ENCODE data around the gene UGT1A4.

UGT1A4 gene

DNA sequence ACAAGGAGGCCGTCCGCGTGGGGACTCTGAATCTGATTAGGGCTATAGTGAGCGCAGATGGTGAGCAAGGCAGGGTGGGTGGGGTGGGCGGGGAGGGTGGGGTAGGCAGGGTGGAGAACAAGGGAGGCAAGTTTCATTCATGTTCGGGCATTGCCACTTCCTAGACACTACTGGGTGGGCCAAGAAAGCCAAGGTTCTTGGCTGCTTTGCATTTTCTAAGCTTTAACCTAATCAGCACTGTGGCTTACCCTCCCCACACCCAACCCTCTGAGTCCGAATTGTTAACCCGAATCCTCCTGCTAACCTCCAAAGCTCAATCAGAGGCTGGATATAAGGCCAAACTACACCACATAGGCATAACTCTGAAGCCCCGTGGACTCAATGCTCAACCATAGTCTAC, 77.7 kb downstream of the UGT1A4 start:
- no peaks in the 10 kb centered on the region for H3K9me3 ChIP-seq (ENCODE audit: control insufficient read depth, insufficient read depth, low read length)
- H3K36me3 ChIP-seq (ENCODE audit: control insufficient read depth, insufficient read depth, low read length): no peaks in the 10 kb centered on the region
- no peaks in the 10 kb centered on the region for H3K4me1 ChIP-seq (ENCODE audit: control insufficient read depth, insufficient read depth, low read length)
- no peaks in the 10 kb centered on the region for H3K27me3 ChIP-seq (ENCODE audit: control insufficient read depth, insufficient read depth, low read length)
- no peak overlapping the region for H3K9ac ChIP-seq (ENCODE audit: low read depth, low read length)
- no peak overlapping the region for H3K4me3 ChIP-seq (ENCODE audit: low read depth, low read length)

DNA sequence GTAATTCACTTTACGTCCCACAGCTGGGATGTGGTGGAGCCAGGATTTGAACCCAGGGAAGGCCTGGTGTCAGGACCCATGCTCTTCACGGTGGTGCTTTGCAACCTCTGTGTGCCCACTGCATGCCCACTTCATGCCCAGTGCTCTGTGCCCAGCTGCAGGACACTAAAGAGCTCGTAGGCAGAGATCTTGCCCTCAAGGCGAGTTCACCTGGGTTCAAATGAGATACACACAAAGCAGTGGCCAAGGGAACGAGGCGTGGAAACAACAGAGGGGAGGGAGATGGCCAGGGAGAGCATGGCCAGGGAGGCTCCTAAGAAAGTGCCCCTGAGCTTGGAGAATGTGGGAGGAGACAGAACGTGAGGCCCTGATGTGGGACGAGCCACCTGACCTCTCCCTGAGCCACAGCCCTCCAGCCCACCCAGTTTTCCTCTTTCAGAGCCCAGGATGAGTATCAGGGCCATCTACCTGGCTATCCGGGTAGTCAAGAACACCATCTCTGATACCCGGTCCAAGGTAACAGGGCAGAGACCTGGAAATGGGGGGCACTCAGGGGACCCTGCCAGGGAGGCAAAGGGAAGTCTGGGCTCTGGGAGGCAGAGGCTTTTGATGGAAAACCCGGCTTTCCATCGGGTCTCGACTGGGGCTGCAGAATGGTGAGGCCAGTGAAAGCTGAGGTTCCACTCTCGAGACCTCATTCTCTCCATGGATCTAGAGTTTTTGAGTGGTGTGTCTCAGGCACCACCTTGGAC, 80.0 kb downstream of the UGT1A4 start:
- Histone ChIP-seq H3K4me3 (ENCODE audit: low read depth, low read length) (no peak overlapping the region), H3K9ac (ENCODE audit: low read depth, low read length) (no peak overlapping the region), H3K36me3 (ENCODE audit: control insufficient read depth, insufficient read depth, low read length) (no peaks in the 10 kb centered on the region), H3K4me1 (ENCODE audit: control insufficient read depth, insufficient read depth, low read length) (no peaks in the 10 kb centered on the region), H3K27me3 (ENCODE audit: control insufficient read depth, insufficient read depth, low read length) (no peaks in the 10 kb centered on the region), H3K9me3 (ENCODE audit: control insufficient read depth, insufficient read depth, low read length) (no peaks in the 10 kb centered on the region)

DNA sequence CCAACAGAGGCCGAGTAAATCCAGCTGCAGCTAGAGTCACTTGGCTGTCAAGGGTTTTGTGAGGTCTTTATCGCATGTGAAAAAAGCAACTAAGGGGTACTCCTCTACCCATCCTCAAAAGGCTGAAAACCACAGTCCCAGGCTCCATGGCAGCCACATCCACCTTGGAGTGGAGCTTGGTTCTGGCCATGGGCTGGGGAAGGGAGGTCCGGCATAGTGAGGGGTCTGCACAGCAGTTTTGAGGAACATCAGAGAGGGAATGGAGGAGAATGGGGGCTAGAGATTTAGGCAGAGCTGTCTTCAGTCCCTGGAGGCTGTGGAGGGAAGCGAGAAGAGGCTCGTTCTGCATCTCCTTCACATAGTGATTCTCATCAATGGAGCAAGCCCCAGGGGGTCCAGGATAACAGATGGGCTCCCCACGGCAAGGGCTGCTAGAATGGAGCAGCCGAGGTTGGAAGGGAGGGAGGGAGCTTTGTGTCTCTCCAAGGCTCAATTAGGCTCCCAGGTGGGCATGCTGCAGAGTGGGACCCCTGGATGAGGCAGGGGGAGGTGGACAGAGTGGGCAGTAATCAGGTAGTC, 80.6 kb downstream of the UGT1A4 start:
- H3K4me1 ChIP-seq (ENCODE audit: control insufficient read depth, insufficient read depth, low read length): no peaks in the 10 kb centered on the region
- no peak overlapping the region for H3K4me3 ChIP-seq (ENCODE audit: low read depth, low read length)
- no peaks in the 10 kb centered on the region for H3K9me3 ChIP-seq (ENCODE audit: control insufficient read depth, insufficient read depth, low read length)
- no peaks in the 10 kb centered on the region for H3K36me3 ChIP-seq (ENCODE audit: control insufficient read depth, insufficient read depth, low read length)
- no peaks in the 10 kb centered on the region for H3K27me3 ChIP-seq (ENCODE audit: control insufficient read depth, insufficient read depth, low read length)
- no peak overlapping the region for H3K9ac ChIP-seq (ENCODE audit: low read depth, low read length)

DNA sequence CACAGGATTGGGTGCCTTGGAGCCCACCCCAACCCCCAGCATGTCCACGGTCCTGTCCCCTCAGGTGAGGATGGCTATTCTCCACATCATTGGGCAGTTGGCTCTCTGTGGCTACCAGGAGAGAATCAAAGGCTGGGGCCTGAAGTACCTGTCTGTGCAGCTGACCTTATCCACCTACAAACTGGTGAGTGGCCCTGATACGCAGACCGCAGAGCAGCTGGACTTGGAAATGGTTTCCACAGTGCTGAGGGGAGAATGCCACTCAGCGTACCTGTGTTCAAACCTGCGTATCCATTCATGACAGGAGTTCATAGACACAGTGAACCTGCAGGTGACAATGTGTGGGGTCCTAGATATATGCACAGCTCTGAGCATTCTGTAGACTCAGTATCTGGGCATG, 81.2 kb downstream of the UGT1A4 start:
- no peak overlapping the region for H3K4me3 ChIP-seq (ENCODE audit: low read depth, low read length)
- no peaks in the 10 kb centered on the region for H3K36me3 ChIP-seq (ENCODE audit: control insufficient read depth, insufficient read depth, low read length)
- H3K4me1 ChIP-seq (ENCODE audit: control insufficient read depth, insufficient read depth, low read length): no peaks in the 10 kb centered on the region
- H3K9me3 ChIP-seq (ENCODE audit: control insufficient read depth, insufficient read depth, low read length): no peaks in the 10 kb centered on the region
- H3K27me3 ChIP-seq (ENCODE audit: control insufficient read depth, insufficient read depth, low read length): no peaks in the 10 kb centered on the region
- no peak overlapping the region for H3K9ac ChIP-seq (ENCODE audit: low read depth, low read length)

DNA sequence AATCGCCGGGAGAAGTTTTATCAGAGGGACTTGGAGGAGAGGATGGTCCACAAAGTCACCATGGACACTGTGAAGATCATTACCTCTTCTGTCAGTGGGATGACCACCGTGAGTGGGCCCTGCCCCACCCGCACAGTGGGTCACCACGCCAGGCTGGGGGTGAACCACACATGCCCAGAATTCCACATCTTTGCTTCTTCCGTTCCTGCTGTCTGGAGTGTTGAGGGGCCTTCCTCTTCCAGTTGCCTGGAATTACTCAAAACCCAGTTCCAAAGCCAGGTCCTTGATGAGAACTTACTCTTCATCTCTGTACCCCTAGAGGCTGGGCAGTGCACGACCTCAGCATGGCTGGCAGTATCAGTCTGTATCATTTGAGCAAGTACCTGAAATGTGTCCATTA, 81.7 kb downstream of the UGT1A4 start:
- H3K9me3 ChIP-seq (ENCODE audit: control insufficient read depth, insufficient read depth, low read length): no peaks in the 10 kb centered on the region
- H3K4me1 ChIP-seq (ENCODE audit: control insufficient read depth, insufficient read depth, low read length): no peaks in the 10 kb centered on the region
- H3K4me3 ChIP-seq (ENCODE audit: low read depth, low read length): no peak overlapping the region
- H3K9ac ChIP-seq (ENCODE audit: low read depth, low read length): no peak overlapping the region
- H3K36me3 ChIP-seq (ENCODE audit: control insufficient read depth, insufficient read depth, low read length): no peaks in the 10 kb centered on the region
- H3K27me3 ChIP-seq (ENCODE audit: control insufficient read depth, insufficient read depth, low read length): no peaks in the 10 kb centered on the region

DNA sequence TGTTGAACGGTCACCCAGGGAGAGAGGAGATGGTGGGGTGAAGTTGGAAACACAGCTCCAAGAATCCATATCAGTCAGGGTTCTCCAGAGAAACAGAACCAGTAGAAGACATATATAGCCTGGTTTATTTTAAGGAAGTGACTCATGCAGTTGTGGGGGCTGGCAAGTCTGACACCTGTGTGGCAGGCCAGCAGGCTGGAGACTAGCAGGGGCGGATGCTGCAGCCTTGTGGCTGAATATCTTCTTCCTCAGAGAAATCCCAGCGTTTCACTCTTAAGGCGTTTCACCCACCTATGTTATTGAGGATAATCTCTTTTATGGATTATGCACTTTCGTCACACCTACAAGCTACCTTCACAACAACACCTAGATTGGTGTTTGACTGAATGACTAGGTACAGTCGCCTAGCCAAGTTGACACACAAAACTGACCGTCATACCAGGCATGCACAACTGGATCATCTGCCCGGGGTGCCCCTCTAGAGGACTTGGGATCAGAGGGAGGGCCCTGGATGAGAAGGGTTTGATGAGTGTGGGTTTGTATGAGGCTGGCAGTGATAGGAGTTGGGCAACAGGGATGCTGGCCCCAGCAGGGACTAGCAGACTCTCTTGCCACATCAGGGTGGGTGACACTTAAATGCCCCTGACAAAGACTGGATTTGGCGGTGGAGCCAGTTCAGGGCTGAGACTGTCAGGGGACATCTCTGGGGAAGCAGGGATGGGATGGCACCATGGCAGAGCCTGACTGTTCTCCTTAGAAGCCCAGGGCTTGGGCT, 83.0 kb downstream of the UGT1A4 start:
- Histone ChIP-seq H3K4me3 (ENCODE audit: low read depth, low read length) (no peak overlapping the region), H3K27me3 (ENCODE audit: control insufficient read depth, insufficient read depth, low read length) (no peaks in the 10 kb centered on the region), H3K4me1 (ENCODE audit: control insufficient read depth, insufficient read depth, low read length) (no peaks in the 10 kb centered on the region), H3K36me3 (ENCODE audit: control insufficient read depth, insufficient read depth, low read length) (no peaks in the 10 kb centered on the region), H3K9ac (ENCODE audit: low read depth, low read length) (no peak overlapping the region), H3K9me3 (ENCODE audit: control insufficient read depth, insufficient read depth, low read length) (no peaks in the 10 kb centered on the region)

DNA sequence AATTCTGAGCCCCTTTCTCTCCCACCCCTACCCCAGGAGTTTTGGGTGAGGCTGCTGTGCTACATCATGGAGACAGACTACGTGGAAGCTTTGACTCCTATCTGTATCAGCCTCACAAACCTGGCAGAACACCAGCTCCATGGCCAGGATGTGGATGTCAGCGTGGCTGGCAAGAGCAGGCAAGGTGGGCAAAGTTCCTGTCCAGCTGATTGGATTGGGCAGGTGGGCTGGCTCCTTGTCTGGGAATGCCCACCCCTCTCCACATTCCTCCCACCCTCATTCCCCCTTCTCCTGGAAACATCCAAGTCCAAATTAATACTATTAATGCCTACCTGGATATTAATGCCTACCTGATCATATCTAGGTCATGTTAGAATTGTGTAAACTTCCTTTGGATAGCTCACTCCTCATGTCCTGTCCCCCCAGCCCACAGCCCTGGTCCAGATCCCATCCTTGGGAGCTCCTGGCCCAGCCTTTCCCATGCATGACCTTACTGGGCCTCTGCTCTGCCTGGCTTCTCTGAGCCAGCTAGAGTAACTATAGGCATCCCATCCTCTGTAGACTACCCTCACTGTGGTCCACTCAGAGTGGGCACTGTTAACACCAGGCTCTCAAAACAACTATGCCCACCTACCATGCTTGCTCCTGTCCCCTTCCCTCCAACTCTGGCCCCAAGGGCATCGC, 83.7 kb downstream of the UGT1A4 start:
- no peak overlapping the region for H3K4me3 ChIP-seq (ENCODE audit: low read depth, low read length)
- H3K9ac ChIP-seq (ENCODE audit: low read depth, low read length): no peak overlapping the region
- no peaks in the 10 kb centered on the region for H3K4me1 ChIP-seq (ENCODE audit: control insufficient read depth, insufficient read depth, low read length)
- no peaks in the 10 kb centered on the region for H3K9me3 ChIP-seq (ENCODE audit: control insufficient read depth, insufficient read depth, low read length)
- H3K36me3 ChIP-seq (ENCODE audit: control insufficient read depth, insufficient read depth, low read length): no peaks in the 10 kb centered on the region
- no peaks in the 10 kb centered on the region for H3K27me3 ChIP-seq (ENCODE audit: control insufficient read depth, insufficient read depth, low read length)

DNA sequence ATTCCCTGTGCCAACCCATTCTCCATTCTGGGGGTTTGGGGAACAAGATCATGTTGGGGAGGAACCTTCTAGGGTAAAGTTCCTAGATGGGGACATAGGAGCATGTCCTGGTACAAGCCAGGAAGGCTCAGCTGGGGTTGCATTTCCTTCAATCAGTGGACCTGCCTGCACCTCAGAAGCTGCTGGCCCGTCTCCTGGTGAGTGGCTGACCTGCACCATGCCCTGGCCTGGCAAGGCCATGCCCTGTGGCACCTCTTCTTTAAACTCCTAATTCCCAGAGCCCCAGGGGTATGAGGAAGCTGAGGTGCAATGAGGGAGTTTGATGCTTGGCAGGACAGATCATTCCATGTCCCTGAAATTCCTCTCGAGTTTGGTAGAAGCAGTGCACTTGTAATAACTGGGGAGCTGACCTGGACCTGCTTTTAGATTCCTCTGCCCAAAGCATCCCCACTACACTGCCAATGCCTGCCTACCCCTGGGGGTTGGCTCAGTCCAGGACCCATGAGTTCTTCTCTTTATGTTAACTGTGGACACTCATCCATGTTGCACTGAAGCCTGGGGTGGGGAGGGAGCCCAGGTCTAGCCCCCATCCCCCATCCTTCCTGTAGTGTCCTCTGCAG, 84.9 kb downstream of the UGT1A4 start:
- no peaks in the 10 kb centered on the region for H3K36me3 ChIP-seq (ENCODE audit: control insufficient read depth, insufficient read depth, low read length)
- no peak overlapping the region for H3K9ac ChIP-seq (ENCODE audit: low read depth, low read length)
- no peak overlapping the region for H3K4me3 ChIP-seq (ENCODE audit: low read depth, low read length)
- H3K4me1 ChIP-seq (ENCODE audit: control insufficient read depth, insufficient read depth, low read length): no peaks in the 10 kb centered on the region
- no peaks in the 10 kb centered on the region for H3K9me3 ChIP-seq (ENCODE audit: control insufficient read depth, insufficient read depth, low read length)
- H3K27me3 ChIP-seq (ENCODE audit: control insufficient read depth, insufficient read depth, low read length): no peaks in the 10 kb centered on the region

DNA sequence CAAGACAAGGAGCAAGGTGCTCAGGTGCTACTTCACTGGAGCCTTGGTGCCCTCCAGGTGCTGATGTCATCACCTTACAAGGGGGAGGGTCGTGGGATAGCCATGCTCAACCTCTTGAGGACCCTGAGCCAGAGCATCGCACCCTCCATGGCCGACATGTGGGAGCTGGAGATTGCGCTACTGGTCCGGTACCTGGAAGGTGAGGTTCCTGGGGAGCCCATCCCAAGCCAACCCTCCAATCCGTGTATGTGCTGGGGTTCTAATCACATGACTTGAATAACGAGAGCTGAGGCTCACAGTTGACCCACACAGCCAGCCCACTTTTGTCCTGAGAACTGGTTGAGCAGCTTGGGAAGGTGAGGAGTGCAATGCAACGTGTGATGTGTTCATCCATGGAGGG, 85.5 kb downstream of the UGT1A4 start:
- H3K27me3 ChIP-seq (ENCODE audit: control insufficient read depth, insufficient read depth, low read length): no peaks in the 10 kb centered on the region

DNA sequence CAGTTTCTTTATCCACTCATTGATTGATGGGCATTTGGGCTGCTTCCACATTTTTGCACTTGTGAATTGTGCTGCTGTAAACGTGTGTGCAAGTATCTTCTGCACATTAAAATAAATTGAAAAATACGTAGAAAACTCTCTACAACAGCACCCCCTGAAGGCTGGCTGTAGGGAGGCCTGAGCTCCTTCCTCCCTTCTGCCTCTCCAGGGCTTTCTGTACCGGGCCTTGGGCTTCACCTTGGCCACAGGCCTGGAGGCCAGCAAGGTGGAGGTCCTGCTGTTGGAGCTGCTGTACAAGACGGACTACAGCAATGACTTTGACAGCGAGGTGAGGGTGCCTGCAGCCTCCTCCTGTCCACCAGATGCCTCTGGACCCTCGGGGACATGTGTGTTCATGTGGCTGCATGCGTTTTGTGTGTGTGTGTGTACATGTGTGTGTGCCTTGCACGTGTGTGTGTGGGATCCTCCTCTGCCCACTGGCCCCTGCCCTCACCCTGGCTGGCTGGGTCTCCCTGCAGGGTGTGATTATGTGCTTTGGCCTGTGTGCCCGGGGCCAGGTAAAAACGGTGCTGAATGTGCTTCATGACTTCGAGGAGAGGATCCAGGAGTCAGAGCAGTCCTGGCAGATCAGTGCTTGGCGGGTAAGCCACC, 88.8 kb downstream of the UGT1A4 start:
- Histone ChIP-seq H3K4me1 (ENCODE audit: control insufficient read depth, insufficient read depth, low read length) (no peaks in the 10 kb centered on the region), H3K9me3 (ENCODE audit: control insufficient read depth, insufficient read depth, low read length) (no peaks in the 10 kb centered on the region), H3K27me3 (ENCODE audit: control insufficient read depth, insufficient read depth, low read length) (no peaks in the 10 kb centered on the region)

More for the DNA sequence above, 85.5 kb downstream of the UGT1A4 start:
- Histone ChIP-seq H3K9me3 (ENCODE audit: control insufficient read depth, insufficient read depth, low read length) (no peaks in the 10 kb centered on the region), H3K36me3 (ENCODE audit: control insufficient read depth, insufficient read depth, low read length) (no peaks in the 10 kb centered on the region), H3K4me3 (ENCODE audit: low read depth, low read length) (no peak overlapping the region), H3K9ac (ENCODE audit: low read depth, low read length) (no peak overlapping the region), H3K4me1 (ENCODE audit: control insufficient read depth, insufficient read depth, low read length) (no peaks in the 10 kb centered on the region)

More for the DNA sequence above, 88.8 kb downstream of the UGT1A4 start:
- no peak overlapping the region for H3K9ac ChIP-seq (ENCODE audit: low read depth, low read length)
- H3K4me3 ChIP-seq (ENCODE audit: low read depth, low read length): no peak overlapping the region
- H3K36me3 ChIP-seq (ENCODE audit: control insufficient read depth, insufficient read depth, low read length): no peaks in the 10 kb centered on the region
